H9 (cell line): Measurements from ENCODE around the gene LENG1. TPM values are rescaled to one million over a fixed set of nuclear protein-coding genes. Genes with fewer than 3 reads are reported as not detected.

Experiments
- DNase-seq: peaks from one replicate; pipeline ENCODE4 v3.0.0-alpha.2; 2017
- H2AFZ ChIP-seq: one replicate; pipeline ENCODE4 v1.6.1; 2013; ENCODE audit warnings: mild to moderate bottlenecking, low read length, control low read depth, moderate library complexity
- H2AK5ac ChIP-seq: 2 replicates; pipeline ENCODE4 v1.6.1; 2013; ENCODE audit warnings: low read length, control low read depth, mixed read lengths; ENCODE audit not compliant: insufficient read length
- H2BK120ac ChIP-seq: one replicate; pipeline ENCODE4 v1.6.1; 2013; ENCODE audit warnings: low read depth, mild to moderate bottlenecking, low read length, control low read depth, inconsistent platforms; ENCODE audit not compliant: poor library complexity, severe bottlenecking
- H2BK12ac ChIP-seq: 2 replicates; pipeline ENCODE4 v1.6.1; 2013; ENCODE audit warnings: low read length, control low read depth, mixed read lengths, low read depth; ENCODE audit not compliant: insufficient read length
- H2BK15ac ChIP-seq: 2 replicates; pipeline ENCODE4 v1.6.1; 2013; ENCODE audit warnings: low read depth, low read length, control low read depth
- H2BK20ac ChIP-seq: one replicate; pipeline ENCODE4 v1.6.1; 2013; ENCODE audit warnings: low read depth, mild to moderate bottlenecking, low read length, control low read depth, inconsistent platforms; ENCODE audit not compliant: poor library complexity, severe bottlenecking
- H2BK5ac ChIP-seq: 2 replicates; pipeline ENCODE4 v1.6.1; 2013; ENCODE audit warnings: low read length, control low read depth, mixed read lengths; ENCODE audit not compliant: insufficient read length
- H3K14ac ChIP-seq: 2 replicates; pipeline ENCODE4 v1.6.1; 2013; ENCODE audit warnings: low read length, control low read depth; ENCODE audit not compliant: insufficient read depth
- H3K18ac ChIP-seq: 2 replicates; pipeline ENCODE4 v1.6.1; 2013; ENCODE audit warnings: low read depth, mild to moderate bottlenecking, mixed read lengths, low read length, control low read depth; ENCODE audit not compliant: insufficient read length
- H3K23ac ChIP-seq: 2 replicates; pipeline ENCODE4 v1.6.1; 2013; ENCODE audit warnings: low read length, control low read depth, mixed read lengths, low read depth; ENCODE audit not compliant: insufficient read length
- H3K23me2 ChIP-seq: 2 replicates; pipeline ENCODE4 v1.6.1; 2013; ENCODE audit warnings: low read depth, mild to moderate bottlenecking, mixed read lengths, low read length, control low read depth; ENCODE audit not compliant: insufficient read length, poor library complexity, severe bottlenecking
- H3K27ac ChIP-seq: 2 replicates; pipeline ENCODE4 v1.5.1; 2013; ENCODE audit warnings: low read length, control low read depth, mixed read lengths, low read depth; ENCODE audit not compliant: insufficient read length
- H3K27me3 ChIP-seq: 2 replicates; pipeline ENCODE4 v1.6.1; 2013; ENCODE audit warnings: low read length, control low read depth, inconsistent platforms; ENCODE audit not compliant: insufficient read depth
- H3K4ac ChIP-seq: 2 replicates; pipeline ENCODE4 v1.6.1; 2013; ENCODE audit warnings: low read depth, mild to moderate bottlenecking, control low read depth, inconsistent platforms, low read length, moderate library complexity
- H3K4me1 ChIP-seq: 2 replicates; pipeline ENCODE4 v1.6.1; 2013; ENCODE audit warnings: low read length, control low read depth, inconsistent platforms; ENCODE audit not compliant: insufficient read depth
- H3K4me2 ChIP-seq: 2 replicates; pipeline ENCODE4 v1.6.1; 2013; ENCODE audit warnings: low read length, control low read depth, mixed read lengths; ENCODE audit not compliant: insufficient read length, insufficient read depth
- H3K56ac ChIP-seq: 2 replicates; pipeline ENCODE4 v1.6.1; 2013; ENCODE audit warnings: low read depth, mild to moderate bottlenecking, mixed read lengths, low read length, control low read depth; ENCODE audit not compliant: insufficient read length
- H3K79me1 ChIP-seq: 2 replicates; pipeline ENCODE4 v1.6.1; 2013; ENCODE audit warnings: low read depth, mild to moderate bottlenecking, moderate library complexity, low read length, control low read depth, inconsistent platforms; ENCODE audit not compliant: insufficient read depth, poor library complexity, severe bottlenecking
- H3K79me2 ChIP-seq: 2 replicates; pipeline ENCODE4 v1.6.1; 2013; ENCODE audit warnings: low read length, control low read depth, inconsistent platforms; ENCODE audit not compliant: insufficient read depth
- H3K9ac ChIP-seq: 2 replicates; pipeline ENCODE4 v1.6.1; 2013; ENCODE audit warnings: low read length, control low read depth, mixed read lengths; ENCODE audit not compliant: insufficient read length; ENCODE audit errors: extremely low read depth
- H3K9me3 ChIP-seq: one replicate; pipeline ENCODE4 v1.6.1; 2013; ENCODE audit warnings: low read depth, low read length, inconsistent platforms; ENCODE audit not compliant: control insufficient read depth
- H3T11ph ChIP-seq: one replicate; pipeline ENCODE4 v1.6.1; 2013; ENCODE audit warnings: mild to moderate bottlenecking, low read length, control low read depth, inconsistent platforms
- H4K20me1 ChIP-seq: one replicate; pipeline ENCODE4 v1.6.1; 2013; ENCODE audit not compliant: control insufficient read depth, insufficient read length, insufficient read depth
- H4K5ac ChIP-seq: 2 replicates; pipeline ENCODE4 v1.6.1; 2013; ENCODE audit warnings: low read depth, mild to moderate bottlenecking, mixed read lengths, low read length, control low read depth; ENCODE audit not compliant: insufficient read length
- H4K8ac ChIP-seq: replicated peaks from 2 replicates; pipeline ENCODE4 v1.6.1; 2013; ENCODE audit warnings: low read length, control low read depth, mixed read lengths, low read depth; ENCODE audit not compliant: insufficient read length
- H4K91ac ChIP-seq: 2 replicates; pipeline ENCODE4 v1.6.1; 2013; ENCODE audit warnings: low read depth, mild to moderate bottlenecking, moderate library complexity, mixed read lengths, low read length, control low read depth; ENCODE audit not compliant: insufficient read length
- H3K27ac Mint-ChIP-seq, 3 experiments: 2 replicates in 2 of 3; 3 replicates in 1 of 3; pipeline ENCODE4 v1.8.0; 2020 to 2021; ENCODE audit warnings: mixed read lengths in 3 of 3, mild to moderate bottlenecking in 1 of 3, moderate library complexity in 1 of 3
- H3K27me3 Mint-ChIP-seq: 2 replicates; pipeline ENCODE4 v1.8.0; 2021; ENCODE audit warnings: low read depth, mild to moderate bottlenecking, moderate library complexity, mixed read lengths
- H3K36me3 Mint-ChIP-seq, 3 experiments: 2 replicates in 2 of 3; 3 replicates in 1 of 3; pipeline ENCODE4 v1.8.0; 2020 to 2021; ENCODE audit warnings: low read depth in 3 of 3, mixed read lengths in 3 of 3; ENCODE audit not compliant: insufficient read depth in 1 of 3
- H3K4me1 Mint-ChIP-seq, 2 experiments: 2 replicates each; pipeline ENCODE4 v1.8.0; 2020; ENCODE audit warnings: mixed read lengths in 2 of 2
- H3K4me3 Mint-ChIP-seq, 2 experiments: 2 replicates in 1 of 2; 3 replicates in 1 of 2; pipeline ENCODE4 v1.8.0; 2020 to 2021; ENCODE audit warnings: mild to moderate bottlenecking in 2 of 2, mixed read lengths in 2 of 2, moderate library complexity in 1 of 2
- H3K9me3 Mint-ChIP-seq, 2 experiments: 2 replicates in 1 of 2; 3 replicates in 1 of 2; pipeline ENCODE4 v1.8.0; 2020; ENCODE audit warnings: mild to moderate bottlenecking in 2 of 2, mixed read lengths in 2 of 2, moderate library complexity in 1 of 2
- WGBS: extraction: QIAGEN DNeasy Blood & Tissue Kit; methylation state at CpG from one replicate; pipeline ENCODE4 v1.1.7; 2013; ENCODE audit warnings: missing lambda C conversion rate, low lambda C conversion rate, mixed read lengths; ENCODE audit not compliant: insufficient read length; ENCODE audit errors: extremely low coverage; 5-methylcytosine and 5-hydroxymethylcytosine counted together
- total RNA-seq: library from RNA; stranded (reverse); gene quantifications from 2 replicates; pipeline ENCODE4 v1.2.1, GENCODE V29; 2021
- TF ChIP-seq, protein P1 (sequence below): fragments of 200-600 bp; sonication (generic); conservative IDR thresholded peaks from 3 replicates; pipeline ENCODE4 v1.8.0; 2021; ENCODE audit warnings: antibody characterized with exemption, mild to moderate bottlenecking

LENG1 gene
- total RNA-seq, 1 experiment from 2014 or later, result 7.1 TPM

DNA sequence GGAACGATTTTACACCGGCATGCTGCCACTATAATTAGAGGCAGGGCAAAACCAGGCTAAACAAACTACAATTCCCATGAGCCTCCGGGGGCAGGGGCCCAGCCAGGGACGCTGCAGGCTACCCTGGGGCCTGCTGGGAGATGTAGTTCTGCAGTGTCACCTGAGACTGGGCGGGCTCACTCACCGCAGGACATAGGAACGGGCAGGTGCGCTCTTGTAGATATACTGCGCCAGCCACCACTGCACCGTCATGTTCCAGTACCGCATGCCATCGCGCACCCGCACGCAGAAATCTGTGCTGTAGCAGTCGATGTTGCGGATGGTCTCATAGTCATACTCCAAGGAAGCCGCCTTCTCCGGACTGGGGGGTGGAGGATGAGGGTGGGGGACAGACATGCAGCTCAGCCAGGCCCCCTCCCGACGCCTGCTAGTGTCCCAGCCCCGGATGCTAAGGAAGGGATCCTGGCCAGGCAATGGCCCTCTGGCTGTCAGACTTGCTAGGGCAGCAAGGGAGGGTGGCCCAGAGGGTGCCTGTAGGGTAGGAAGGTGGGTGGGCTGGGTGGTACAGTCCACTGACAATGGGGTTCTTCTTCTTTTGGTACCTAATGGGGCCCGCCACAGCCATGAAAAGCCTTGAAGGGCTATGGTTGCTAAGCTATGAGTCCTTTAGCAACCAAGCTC lies 19.2 kb upstream of the LENG1 start:
- H3K36me3 Mint-ChIP-seq, result peaks cover 19 to 40% (median 27%) of the 10 kb centered on the region in 3 experiments; a peak in 6 of 7 replicates
- Histone ChIP-seq H2BK20ac (no peak overlapping the region), H3K23me2 (no peaks in the 10 kb centered on the region), H2BK5ac (no peak overlapping the region), H3K4ac (no peak overlapping the region), H4K20me1 (no peaks in the 10 kb centered on the region), H2AFZ (no peak overlapping the region), H4K91ac (no peak overlapping the region), H3K27ac (no peak overlapping the region), H2BK15ac (no peak overlapping the region), H3K23ac (no peak overlapping the region), H3K4me1 (no peaks in the 10 kb centered on the region), H3K4me2 (no peak overlapping the region), H2BK120ac (no peak overlapping the region), H3K79me2 (no peaks in the 10 kb centered on the region), H3K9me3 (no peaks in the 10 kb centered on the region), H4K8ac (no peak overlapping the region), H2AK5ac (no peak overlapping the region), H4K5ac (no peak overlapping the region), H3K18ac (no peak overlapping the region), H2BK12ac (no peak overlapping the region), H3K14ac (no peak overlapping the region), H3K56ac (no peak overlapping the region), H3K79me1 (no peaks in the 10 kb centered on the region), H3K27me3 (no peaks in the 10 kb centered on the region), H3T11ph (no peak overlapping the region), H3K9ac (no peak overlapping the region)
- WGBS, result no CpG with 5 or more reads among the region's 23 CpGs
- DNase-seq, result peak; percentile 87
- H3K4me1 Mint-ChIP-seq, result peaks cover 3 to 16% of the 10 kb centered on the region in 2 experiments; a peak in 2 of 4 replicates
- H3K4me3 Mint-ChIP-seq, result no peak overlapping the region
- TF ChIP-seq, protein P1, sequence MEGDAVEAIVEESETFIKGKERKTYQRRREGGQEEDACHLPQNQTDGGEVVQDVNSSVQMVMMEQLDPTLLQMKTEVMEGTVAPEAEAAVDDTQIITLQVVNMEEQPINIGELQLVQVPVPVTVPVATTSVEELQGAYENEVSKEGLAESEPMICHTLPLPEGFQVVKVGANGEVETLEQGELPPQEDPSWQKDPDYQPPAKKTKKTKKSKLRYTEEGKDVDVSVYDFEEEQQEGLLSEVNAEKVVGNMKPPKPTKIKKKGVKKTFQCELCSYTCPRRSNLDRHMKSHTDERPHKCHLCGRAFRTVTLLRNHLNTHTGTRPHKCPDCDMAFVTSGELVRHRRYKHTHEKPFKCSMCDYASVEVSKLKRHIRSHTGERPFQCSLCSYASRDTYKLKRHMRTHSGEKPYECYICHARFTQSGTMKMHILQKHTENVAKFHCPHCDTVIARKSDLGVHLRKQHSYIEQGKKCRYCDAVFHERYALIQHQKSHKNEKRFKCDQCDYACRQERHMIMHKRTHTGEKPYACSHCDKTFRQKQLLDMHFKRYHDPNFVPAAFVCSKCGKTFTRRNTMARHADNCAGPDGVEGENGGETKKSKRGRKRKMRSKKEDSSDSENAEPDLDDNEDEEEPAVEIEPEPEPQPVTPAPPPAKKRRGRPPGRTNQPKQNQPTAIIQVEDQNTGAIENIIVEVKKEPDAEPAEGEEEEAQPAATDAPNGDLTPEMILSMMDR, result no peak
- H3K27me3 Mint-ChIP-seq, result no peaks in the 10 kb centered on the region
- no peak overlapping the region for H3K27ac Mint-ChIP-seq
- no peaks in the 10 kb centered on the region; a peak in 1 of 5 replicates for H3K9me3 Mint-ChIP-seq
